Measurements from ENCODE around the gene MYO1D.

MYO1D gene

DNA sequence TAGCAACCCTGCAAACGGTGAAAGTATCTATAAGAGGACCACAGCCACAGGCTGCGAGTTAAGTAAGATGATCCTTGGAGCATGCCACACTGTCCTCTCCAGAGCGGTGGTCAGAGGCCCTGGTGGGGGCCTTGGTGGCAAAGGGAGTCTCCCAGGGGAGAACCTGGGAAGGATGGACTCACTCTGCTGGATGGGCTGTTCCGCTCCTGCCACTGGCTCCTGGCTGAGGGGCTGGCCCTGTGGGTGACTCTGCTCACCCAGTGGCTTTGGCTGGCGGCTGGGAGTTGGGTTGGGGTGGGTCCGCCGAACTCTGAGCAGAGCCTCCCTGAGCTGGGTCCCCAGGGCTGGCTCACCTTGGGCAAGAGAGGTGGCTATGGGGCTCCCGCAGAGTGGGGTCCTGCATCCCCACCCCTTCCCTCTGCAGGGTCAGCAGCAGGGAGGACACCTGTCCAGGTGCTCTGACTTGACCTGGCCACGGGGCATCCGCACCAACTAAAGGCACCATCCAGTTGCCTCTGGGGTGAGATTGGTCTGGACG lies 382.9 kb downstream of the MYO1D start:
- ChIA-PET POLR2A (no interaction called here), CTCF (no interaction called here)
- TF ChIP-seq, protein P1, sequence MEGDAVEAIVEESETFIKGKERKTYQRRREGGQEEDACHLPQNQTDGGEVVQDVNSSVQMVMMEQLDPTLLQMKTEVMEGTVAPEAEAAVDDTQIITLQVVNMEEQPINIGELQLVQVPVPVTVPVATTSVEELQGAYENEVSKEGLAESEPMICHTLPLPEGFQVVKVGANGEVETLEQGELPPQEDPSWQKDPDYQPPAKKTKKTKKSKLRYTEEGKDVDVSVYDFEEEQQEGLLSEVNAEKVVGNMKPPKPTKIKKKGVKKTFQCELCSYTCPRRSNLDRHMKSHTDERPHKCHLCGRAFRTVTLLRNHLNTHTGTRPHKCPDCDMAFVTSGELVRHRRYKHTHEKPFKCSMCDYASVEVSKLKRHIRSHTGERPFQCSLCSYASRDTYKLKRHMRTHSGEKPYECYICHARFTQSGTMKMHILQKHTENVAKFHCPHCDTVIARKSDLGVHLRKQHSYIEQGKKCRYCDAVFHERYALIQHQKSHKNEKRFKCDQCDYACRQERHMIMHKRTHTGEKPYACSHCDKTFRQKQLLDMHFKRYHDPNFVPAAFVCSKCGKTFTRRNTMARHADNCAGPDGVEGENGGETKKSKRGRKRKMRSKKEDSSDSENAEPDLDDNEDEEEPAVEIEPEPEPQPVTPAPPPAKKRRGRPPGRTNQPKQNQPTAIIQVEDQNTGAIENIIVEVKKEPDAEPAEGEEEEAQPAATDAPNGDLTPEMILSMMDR (IDR thresholded peaks at IDR 0.05; ENCODE audit: insufficient read depth, low read length, missing control alignments): no peak
- no peak for DNase-seq (ENCODE audit: low read depth, low spot score)
- no peak overlapping the region for H3K4me3 ChIP-seq (ENCODE audit: low read depth, low read length)

DNA sequence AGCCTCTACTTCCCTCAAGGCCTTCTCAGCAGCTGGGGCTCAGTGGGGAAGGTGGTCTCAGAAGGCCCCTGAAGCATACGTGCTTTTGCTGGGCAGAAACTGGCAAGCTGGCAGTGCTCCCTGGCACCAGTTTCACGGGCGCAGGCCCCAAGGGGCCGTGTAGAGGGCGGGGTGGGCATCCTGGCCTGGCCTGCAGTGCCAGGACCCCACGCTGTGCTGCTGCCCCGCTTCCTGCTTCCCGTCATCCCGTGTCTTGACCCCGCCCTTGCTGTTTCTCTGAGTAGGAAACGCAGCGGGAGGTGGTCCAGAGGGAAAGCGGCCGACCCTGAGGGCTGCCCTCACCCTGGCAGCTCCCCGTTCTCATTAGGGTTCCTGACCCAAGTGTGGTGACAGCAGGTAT lies 383.4 kb downstream of the MYO1D start:
- no peak overlapping the region for H3K4me3 ChIP-seq (ENCODE audit: low read depth, low read length)
- POLR2A ChIA-PET: no interaction called here
- CTCF ChIA-PET: no interaction called here
- TF ChIP-seq, protein P1 (IDR thresholded peaks at IDR 0.05; ENCODE audit: insufficient read depth, low read length, missing control alignments): no peak
- DNase-seq (ENCODE audit: low read depth, low spot score): no peak

DNA sequence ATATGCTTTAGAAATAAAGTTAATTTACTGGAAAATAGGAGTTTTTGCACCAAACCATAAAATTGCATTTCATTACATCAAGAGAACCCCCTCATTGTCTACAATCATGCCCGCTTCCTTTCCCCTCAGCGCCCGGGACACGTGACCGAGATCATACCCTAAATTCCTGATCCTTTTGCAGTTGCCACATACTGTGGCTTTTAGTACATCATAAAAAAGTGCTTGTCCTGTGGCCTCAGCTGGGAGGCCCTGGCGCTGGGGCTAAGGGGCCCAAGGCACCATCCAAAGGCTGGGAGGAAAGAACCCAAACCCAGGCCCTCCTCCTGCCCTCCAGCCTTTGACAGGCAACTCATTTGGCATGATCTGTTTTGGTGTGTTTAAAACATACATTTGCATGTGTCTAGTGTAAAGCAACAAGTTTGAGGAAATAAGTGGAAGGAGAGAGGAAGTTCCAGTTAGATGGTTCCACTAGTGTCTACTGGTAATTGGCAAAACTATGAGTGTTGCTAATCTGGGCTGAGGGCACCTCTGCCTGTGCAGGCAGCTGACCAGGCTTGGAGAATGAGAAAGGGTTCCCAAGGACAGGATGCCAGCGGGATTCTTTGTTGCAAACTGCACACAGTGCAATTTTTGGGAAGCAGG lies 384.2 kb downstream of the MYO1D start:
- TF ChIP-seq, protein P1 (IDR thresholded peaks at IDR 0.05; ENCODE audit: insufficient read depth, low read length, missing control alignments): no peak
- DNase-seq (ENCODE audit: low read depth, low spot score): no peak
- no peak overlapping the region for H3K4me3 ChIP-seq (ENCODE audit: low read depth, low read length)
- POLR2A ChIA-PET: no interaction called here
- CTCF ChIA-PET: interaction anchor here (1.0 to 3.6 kb wide), 2 partner anchors 9 to 30 kb away, joined by 3 to 17 read pairs; no protein-coding TSS in a partner anchor

DNA sequence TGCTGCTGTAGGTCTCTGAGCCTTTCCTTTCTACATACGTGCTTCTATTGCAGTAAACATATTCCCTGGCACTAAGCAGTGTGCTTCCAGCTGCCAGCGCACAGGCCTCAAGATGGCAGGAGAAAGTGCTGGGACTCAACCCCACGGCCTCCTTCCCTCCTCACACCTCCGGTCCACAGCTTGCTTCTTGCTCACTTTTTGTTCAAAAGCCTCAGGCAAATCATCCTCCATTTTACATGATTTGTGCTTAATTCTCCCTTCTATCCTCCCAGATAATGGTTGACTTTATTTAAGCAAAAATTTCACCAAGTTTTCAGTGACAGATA lies 384.7 kb downstream of the MYO1D start:
- no peak overlapping the region for H3K4me3 ChIP-seq (ENCODE audit: low read depth, low read length)
- ChIA-PET CTCF (interaction anchor here (1.0 to 3.6 kb wide), 3 partner anchors 8 to 384 kb away, joined by 3 to 17 read pairs (median 7); partner anchors contain the start of gene MYO1D), POLR2A (no interaction called here)
- TF ChIP-seq, protein P1 (IDR thresholded peaks at IDR 0.05; ENCODE audit: insufficient read depth, low read length, missing control alignments): no peak
- DNase-seq (ENCODE audit: low read depth, low spot score): no peak

DNA sequence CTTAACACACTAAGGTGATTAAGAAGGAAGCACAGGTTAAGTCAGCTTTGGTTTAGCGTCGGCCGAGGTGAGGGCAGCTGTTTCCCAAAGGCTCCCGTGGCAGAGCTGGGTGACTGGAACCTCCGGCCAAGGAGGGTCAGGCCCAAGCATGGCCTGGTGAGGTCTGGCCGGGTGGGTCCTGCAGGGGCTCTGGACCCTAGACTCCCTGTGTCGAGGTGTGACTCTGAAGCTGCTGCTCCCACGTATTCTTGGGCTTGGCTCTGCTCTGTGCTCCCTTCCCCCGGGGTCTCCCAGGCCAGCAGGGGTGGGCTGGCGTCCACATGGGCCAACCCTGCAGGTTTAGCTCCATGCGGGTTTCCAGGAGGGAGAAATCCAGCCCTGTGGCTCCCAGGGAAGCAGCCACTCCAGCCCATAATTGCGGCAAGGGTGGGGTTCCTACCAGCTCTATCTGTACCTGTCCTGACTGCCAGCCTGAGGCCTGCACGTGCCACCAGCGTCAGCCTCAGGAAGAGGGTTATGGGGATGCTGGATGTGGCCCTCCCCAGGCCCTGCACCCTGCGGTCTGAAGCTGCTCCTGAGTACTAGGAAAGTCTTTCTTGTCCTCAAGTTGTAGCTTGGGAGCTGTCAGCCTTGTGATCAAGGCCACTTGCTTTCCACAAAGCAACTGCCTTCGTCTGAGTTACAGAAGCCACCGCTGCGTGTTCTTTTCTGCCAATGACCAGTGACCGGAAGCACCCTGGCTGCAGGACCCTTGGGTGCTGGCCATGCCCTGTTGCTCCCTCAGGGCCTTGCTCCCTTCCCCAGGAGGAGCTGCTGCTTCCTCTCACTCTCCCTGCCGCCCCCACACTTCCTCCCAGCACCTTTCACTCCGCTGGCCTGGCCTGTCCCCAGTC lies 385.3 kb downstream of the MYO1D start:
- no peak overlapping the region for H3K4me3 ChIP-seq (ENCODE audit: low read depth, low read length)
- DNase-seq (ENCODE audit: low read depth, low spot score): no peak
- POLR2A ChIA-PET: no interaction called here
- CTCF ChIA-PET: interaction anchor here (0.7 to 3.6 kb wide), 7 partner anchors 8 to 385 kb away, joined by 3 to 17 read pairs (median 3); partner anchors contain the start of gene MYO1D
- TF ChIP-seq, protein P1 (IDR thresholded peaks at IDR 0.05; ENCODE audit: insufficient read depth, low read length, missing control alignments): no peak

DNA sequence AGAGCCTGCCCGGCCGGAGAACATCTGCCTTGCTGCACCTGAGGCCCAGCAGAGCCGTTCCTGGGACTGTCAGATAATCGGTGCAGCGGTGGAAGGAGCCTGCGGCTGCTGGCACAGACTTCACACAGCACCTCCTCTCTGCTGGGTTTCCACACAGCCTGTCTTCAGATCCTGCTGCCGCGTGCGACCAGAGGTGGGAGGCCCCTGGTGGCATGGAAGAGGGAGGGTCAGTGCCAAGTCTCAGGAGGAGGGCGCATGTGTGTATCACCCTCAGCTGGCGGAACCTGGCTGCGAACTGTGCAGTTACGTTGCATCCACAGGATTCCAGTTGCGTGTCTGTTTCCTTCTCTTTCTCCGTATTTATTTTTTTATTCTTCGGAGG lies 386.8 kb downstream of the MYO1D start:
- TF ChIP-seq, protein P1 (IDR thresholded peaks at IDR 0.05; ENCODE audit: insufficient read depth, low read length, missing control alignments): no peak
- POLR2A ChIA-PET: no interaction called here
- no peak for DNase-seq (ENCODE audit: low read depth, low spot score)
- H3K4me3 ChIP-seq (ENCODE audit: low read depth, low read length): no peak overlapping the region
- CTCF ChIA-PET: interaction anchor here (1.6 to 3.6 kb wide), 3 partner anchors 28 to 265 kb away, joined by 4 to 17 read pairs (median 4); no protein-coding TSS in a partner anchor

Measured in AG04449 (cell line).